Stimulated activated CD8-positive, alpha-beta memory T cell treated with anti-CD3 and anti-CD28 coated beads, Interleukin-4, amount 100 ng/mL, for 48 hours (primary cell): ENCODE results near the gene SLC25A52.
A peak's percentile ranks its signal among the peaks of the same experiment; 100 is the strongest.
"Not testable (repeated sequence)": the region's sequence is repeated elsewhere in the genome, so short reads cannot be mapped to it uniquely, and the experiment has no call there.

ENCODE experiments used
- DNase-seq: peaks from one replicate; pipeline ENCODE4 v3.0.0-alpha.2; 2020

Gene SLC25A52, protein sequence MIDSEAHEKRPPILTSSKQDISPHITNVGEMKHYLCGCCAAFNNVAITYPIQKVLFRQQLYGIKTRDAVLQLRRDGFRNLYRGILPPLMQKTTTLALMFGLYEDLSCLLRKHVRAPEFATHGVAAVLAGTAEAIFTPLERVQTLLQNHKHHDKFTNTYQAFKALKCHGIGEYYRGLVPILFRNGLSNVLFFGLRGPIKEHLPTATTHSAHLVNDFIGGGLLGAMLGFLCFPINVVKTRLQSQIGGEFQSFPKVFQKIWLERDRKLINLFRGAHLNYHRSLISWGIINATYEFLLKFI

DNA sequence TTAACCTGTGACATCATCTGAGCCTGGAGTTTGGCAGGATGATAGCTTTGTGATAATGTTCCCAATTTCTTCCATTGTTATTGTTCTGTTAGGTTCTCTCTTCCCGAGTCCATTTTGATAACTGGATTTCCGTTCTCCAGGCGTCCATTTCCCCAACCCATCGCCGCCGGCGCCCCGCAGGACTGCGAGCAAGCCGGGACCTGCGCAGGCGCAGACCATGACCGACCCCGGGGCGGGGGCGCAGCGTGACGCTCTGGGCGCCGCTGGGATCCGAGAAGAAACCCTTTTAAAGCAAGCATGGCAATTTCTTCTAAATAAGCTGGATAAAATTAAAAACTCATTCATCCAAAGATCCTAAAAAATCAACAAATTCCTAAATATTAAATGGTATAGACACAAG, at the start of gene SLC25A52:
SLC25A52 (minus strand) TSS at position 186 of the 400 bp plus-strand sequence. CDS start 219 bp downstream, outside the sequence.
- DNase-seq, result no peak

DNA sequence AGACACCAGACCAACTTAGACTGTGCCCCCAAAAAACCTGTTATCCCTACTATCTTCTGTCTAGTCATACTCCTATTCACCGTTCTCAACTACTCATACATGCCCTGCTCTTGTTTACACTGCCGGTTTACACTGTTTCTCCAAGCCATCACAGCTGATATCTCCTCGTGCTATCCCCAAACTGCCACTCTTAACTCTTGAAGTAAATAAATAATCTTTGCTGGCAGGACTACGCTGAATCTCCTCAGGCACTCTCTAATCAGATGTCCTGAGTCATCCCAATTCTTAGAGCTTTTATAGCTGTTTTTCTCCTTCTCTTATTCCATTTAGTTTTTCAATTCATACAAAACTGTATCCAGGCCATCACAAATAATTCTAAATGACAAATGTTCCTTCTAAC, 48.4 kb upstream of the SLC25A52 start:
- not testable (repeated sequence) for DNase-seq

DNA sequence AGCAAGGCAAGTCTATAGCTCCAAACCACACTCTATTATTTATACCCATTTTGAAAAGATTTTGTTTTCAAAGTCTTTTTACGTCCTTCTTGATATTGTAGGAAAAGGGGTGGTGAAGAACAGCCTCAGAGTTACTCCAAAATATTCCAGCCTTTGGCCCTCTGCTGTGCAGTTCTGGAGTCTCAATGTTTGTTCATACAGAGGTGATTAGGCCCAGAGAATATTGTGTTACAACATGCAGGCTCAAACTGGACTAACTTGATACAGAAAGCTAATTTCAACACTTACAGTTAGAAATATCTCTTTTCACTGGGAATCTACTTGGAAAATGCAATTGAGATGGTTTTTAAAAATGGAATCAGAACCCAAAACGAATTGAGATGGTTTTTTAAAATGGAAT, 40.4 kb upstream of the SLC25A52 start:
- no peak for DNase-seq

DNA sequence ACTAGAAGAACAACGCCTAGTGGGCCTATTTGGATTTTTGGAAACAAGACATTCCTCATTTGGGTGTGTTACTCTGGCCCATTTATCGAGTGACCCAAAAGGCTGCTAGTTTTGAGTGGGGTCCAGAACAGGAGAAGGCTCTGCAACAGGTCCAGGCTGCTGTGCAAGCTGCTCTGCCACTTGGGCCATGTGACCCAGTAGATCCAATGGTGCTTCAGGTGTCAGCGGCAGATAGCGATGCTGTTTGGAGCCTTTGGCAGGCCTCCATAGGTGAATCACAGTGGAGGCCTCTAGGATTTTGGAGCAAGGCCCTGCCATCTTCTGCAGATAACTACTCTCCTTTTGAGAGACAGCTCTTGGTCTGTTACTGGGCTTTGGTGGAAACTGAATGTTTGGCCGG, 38.6 kb upstream of the SLC25A52 start:
- not testable (repeated sequence) for DNase-seq

DNA sequence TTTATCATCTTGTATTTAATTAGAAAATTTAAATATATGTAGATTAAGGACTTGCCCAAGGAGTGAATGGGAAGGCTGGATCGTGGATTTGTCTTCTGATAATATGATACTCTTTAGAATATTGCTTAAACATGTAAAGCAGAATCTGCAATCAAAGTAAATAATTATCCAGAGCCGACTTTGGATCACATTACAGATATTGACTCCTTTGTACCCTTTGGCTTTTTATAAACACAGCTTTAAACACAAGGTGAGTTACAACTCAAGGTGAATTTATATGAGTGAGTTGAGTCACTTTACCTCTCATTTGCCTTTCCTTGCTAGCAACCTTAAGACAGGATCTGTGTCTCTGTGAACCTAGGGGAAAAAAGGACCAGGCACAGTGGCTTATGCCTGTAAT, 37.7 kb upstream of the SLC25A52 start:
- no peak for DNase-seq

DNA sequence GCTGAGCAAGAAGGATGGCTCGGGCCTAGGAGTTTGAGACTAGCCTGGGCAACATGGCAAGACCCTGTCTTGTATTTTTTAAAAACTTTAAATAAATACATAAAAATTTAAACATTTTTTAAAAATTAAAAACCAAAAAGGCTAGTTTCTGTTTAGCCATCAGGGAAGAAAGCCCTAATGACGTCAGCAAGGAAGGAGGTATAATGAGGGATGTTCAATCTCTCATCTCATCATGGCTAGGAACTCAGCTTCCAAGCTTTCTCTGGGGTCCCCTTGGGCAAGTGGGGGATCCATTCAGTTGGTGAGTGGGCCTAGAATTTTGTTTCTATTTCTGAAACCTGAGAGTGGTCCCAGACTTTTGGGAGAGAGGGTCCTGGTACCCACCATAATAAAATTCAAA, 35.1 kb upstream of the SLC25A52 start:
- no peak for DNase-seq

DNA sequence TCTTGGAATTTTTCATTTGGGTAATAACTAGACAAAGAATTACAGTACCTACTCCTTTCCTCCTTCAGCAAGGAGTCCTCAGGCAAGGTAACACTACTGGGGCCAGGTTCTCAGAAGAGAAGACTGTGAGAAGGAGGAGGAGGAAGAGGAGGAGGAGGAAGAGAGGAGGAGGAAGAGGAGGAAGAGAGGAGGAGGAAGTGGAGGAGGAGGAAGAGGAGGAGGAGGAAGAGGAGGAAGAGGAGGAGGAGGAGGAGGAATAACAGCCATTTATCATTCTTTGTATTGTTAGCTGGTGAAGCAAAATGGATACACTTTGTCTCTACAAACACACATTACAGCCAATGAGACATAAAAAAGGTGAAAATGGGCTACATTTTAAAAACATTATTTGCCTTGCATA, 32.9 kb upstream of the SLC25A52 start:
- DNase-seq, result no peak

DNA sequence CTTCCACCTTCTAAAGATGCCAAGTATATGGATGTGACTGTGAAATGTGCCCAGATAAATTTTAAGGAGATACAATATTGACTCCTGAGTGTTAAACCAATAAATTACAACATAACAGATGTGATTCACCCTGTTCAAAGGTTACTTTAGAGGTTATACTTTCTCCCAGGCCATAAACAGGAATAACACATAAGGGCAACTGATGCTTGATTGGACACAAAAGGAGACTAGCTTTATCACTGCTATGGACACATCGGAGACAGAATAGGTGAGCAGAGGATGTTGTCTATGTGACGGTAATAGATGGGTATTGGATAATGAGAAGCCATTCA, 31.9 kb upstream of the SLC25A52 start:
- DNase-seq, result no peak

DNA sequence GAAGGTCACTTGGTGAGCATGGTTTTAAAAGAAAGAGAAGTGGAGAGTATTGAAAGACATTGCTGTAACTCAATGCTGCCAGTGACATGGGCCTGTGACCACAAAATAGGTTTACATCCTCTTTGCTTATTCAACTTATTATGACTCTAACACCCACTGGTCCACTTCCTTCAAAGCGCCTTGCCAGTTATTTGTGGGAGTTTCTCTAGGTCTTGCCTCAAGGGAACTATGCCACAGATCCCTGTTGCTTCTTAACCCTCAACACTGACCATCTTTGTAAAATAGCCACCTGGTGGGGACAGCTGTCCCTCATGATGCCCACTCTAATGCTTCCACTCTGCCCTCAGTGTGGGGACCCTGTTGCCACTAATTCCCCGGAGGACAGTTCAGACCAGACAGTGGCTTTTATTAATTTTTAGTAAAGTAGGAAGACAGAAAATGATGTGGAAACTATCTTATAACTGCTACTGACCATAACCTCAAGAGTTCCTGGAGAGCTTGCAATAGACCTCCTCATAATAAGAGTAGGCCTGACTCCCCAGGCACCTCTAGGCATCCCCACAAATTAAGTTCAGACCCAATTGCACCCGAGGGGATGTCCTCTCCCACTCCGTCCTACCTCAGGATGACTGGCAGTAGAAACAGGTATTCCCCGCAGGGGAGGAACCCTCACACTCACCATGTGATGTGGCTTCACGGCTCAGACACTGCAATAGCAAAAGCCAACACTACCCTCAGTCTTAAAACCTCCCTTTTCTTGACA, 31.3 kb upstream of the SLC25A52 start:
- no peak for DNase-seq

DNA sequence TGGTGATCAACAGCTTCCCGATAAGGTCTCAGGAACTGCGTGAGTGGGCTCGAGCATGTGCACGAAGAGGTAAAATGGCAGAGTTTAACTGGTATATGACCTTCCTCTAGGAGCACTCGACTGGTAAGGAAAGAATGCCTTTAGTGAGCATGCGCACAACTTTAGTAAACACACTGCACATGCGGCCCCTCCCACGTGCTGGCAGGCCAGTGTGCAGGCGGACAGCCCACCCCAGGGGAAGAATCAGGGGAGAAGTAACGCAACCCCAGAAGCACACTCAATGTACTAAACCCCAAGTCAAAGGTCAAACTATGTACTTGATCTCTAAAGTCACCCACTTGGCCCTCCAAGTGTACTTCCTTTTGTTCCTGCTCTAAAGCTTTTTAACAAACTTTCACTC, 28.7 kb upstream of the SLC25A52 start:
- no peak for DNase-seq

DNA sequence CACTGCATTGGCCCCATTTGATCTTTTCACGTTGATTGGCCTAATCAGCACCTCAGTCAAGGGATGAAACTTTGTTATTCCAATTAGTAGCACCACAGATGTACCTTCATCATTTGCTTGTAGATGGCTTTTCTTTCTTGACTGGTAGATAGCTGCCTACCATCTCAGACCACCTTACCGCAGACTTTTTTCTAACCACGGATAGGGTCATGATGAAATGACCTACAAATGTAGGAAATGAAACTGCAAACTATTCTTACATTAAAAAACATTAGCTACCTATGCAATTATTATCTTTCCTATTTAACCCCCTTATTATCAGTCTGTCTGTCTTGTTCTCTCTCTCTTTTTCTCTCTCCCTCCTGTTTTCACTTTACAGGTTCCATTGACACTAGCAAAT, 22.4 kb upstream of the SLC25A52 start:
- DNase-seq, result no peak

DNA sequence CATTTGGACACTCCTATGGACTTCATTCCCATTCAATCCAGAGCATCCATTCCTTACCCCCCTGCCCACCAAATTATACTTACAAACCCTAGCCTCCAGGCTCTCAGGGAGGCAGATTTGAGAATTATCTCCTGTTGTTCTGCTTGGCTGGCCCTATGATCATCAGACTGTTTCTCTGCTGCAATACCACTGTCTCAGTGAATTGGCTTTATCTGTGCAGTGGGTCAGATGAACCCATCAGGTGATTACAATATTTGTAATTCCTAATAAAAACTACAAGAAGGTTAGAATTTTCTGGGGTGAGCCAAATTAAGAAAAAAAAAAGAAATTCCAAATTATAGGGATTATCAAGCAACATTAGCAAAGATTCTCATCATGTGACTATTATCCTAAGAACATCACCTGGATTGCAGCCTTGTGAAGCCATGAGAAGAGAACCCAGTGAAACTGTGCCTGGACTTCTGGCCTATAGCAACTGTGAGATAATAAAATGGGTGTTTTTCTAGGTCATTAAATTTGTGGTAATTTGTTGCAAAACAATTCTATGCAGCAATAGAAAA, 17.8 kb upstream of the SLC25A52 start:
- DNase-seq, result no peak

DNA sequence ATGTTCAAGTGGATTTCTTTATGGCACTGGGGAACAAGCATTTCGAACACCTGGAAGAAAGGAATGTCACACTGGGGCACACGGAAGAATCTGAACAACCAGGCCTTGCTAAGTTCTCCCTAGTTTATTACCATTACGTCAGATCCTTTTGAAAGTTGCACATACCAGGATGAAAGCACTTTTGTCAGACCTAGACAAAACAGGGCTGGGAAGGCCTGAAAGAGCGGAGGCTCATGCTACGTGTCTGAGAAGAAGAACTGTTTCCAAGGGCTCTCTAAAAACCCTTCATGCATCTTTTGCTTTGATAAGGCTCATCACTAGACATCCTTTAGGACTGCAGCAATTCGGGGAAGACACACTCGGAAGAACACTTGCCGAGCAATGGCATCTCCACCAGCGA, 15.4 kb upstream of the SLC25A52 start:
- DNase-seq, result no peak

DNA sequence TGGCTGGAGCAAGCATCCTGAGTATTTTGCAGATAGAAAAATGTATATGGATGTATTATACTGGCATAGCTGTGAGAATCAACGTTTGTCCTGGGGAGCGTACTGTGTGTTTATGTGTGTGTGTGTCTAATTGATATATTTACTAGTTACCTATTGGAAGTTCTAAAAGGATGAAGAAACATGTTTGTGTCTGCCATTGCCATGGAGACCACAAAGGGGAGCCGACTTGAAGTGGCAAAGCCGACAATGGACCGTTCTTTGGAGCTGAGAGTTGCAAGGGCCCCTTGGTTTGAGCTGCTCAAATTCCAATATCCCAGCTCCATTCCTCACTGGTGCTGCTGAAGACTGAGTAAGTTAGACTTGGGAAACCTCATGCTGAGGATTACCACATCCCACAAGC, 14.3 kb upstream of the SLC25A52 start:
- DNase-seq, result no peak

DNA sequence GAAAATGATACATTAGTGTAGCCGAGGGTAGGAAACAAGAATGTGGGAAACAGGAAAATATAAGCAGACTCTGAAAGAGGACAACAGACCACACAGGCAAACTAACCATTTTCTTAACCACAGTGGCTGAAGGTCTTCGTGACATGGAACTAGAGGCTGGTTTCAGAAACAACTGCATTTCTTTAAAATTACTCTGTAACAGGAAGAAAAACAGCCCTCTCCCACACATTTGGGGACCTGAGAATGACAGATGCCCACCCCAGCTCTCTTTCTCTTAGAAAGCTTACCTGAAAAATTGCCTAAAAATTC, 13.8 kb upstream of the SLC25A52 start:
- DNase-seq, result no peak

DNA sequence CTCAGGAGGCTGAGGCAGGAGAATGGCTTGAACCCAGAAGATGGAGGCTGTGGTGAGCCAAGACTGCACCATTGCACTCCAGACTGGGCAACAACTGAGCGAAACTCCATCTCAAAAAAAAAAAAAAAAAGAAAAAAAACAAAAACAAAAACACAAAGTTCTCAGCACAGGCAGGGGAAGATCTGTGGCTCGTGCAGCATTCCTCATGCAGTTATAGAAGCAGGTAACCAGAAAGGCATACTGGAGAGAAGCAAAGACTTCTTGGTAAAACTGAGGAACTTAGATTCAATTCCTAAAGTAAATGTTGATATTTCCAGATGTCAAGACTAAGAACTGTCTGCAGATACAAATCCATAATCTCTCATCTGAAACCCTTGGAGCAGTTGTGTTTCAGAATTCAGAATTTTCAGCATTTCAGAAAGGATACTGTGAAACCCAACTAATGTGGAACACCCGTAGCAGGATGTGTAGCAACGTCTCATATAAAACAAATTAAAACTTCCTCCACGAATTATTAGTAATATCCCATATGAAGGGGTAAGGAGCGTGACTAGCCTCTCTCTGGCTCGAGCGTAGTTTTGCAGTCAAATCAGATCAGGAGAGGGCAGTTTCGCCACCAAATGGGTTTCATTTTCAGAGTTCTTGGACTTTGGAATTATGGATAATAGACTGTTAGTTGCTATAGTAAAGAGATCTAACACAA, 13.2 kb upstream of the SLC25A52 start:
- DNase-seq, result no peak

DNA sequence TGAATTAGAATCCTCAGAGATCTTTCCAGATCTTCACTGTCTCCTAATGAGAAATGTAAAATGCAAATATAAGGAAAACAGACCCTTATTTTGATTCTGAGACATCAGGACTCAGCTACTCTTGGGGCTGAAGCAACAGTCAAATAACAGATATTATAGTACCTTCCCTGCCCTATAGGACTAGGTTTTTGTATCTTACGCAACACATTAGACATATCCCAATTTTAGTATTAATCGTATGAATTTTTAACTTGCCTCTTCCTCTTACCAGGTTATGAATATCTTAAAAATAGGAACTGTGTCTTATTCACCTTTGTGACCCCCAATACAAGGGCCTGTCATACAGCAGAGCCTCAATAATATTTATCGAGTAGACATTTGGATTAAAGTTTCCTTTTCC, 12.0 kb upstream of the SLC25A52 start:
- no peak for DNase-seq

DNA sequence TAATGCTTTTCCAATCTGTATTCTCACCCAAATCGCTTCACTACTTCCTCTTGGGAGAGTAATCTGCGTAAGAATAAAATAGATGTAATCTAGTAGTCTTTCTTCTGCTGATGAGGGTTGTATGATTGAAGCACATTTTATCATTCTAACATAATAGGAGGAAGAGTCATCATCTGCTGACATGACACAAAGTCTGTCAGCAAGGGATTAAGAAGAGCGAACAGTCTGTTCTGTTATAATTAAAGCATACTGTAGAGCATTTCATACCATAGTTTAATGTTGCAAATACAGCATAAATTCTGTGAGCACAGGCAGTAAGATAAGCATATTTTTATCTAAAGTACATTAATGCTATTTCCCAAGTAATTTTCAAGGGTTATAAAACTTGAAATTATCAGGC, 10.4 kb downstream of the SLC25A52 start:
- DNase-seq, result no peak

DNA sequence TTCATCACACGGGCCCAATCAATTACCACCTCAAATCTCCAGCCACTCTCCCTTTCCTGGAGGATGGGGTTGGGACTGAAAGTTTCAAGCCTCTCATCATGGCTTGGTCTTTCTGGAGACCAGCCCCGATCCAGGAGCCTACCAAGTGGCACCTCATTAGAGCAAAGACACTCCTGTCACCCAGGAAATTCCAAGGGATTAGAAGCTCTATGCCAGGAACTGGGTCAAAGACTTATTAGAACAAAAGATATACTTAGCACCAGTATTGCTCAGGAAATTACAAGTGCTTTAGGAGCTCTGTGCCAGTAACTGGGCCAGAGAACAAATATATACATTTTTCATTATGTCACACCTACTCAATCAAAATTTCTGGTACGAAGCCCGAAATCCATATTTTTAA, 14.3 kb downstream of the SLC25A52 start:
- no peak for DNase-seq

DNA sequence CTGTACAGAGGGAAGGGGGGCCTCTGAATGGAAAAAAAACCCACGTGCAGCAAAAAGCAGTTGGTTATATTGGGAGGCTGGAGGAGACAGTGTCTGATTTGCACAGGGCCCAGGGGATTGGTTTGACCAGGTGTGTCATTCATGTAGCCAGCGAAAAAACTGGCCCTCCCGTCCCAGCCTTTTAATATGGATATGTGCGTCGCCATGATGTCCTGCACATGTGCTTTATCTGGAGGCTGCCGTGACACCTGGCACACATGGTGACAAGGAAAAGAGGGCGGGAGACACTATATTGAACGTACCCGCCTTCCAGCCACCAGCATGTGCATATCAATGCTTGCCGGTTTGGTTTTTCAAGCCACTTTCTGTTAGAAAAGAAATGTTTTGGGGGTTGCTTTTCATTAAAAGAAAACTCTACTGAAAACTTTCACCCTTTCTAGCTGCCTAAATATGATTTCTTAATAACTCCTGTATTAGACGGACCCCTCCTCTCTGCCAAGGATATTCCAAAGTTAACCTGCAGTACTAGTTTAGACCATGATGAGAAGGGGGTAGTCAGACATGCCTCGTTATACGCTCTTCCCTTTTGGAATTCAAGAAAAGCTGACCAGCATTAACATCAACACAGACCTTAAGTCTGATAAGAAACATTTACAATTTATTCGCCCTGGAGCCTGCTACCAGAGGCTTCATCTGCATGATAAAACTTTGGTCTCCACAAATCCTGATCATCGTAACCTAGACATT, 16.2 kb downstream of the SLC25A52 start:
- no peak for DNase-seq

DNA sequence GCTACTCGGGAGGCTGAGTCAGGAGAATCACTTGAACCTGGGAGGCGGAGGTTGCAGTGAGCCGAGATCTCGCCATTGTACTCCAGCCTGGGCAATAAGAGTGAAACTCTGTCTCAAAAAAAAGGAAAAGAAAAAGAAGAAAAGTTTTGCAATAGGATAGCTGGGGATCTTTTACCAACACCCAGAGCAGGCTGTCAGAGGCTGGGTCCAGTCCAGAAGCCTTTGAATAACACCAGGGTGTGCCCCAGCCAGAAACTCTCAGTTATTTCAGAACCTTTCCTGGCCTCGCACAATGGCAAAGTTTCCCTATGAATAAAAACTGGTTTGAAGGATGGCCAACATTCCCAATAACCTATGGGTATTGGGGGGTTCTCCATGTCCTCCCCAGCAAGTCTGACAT, 17.1 kb downstream of the SLC25A52 start:
- DNase-seq, result not testable (repeated sequence)

DNA sequence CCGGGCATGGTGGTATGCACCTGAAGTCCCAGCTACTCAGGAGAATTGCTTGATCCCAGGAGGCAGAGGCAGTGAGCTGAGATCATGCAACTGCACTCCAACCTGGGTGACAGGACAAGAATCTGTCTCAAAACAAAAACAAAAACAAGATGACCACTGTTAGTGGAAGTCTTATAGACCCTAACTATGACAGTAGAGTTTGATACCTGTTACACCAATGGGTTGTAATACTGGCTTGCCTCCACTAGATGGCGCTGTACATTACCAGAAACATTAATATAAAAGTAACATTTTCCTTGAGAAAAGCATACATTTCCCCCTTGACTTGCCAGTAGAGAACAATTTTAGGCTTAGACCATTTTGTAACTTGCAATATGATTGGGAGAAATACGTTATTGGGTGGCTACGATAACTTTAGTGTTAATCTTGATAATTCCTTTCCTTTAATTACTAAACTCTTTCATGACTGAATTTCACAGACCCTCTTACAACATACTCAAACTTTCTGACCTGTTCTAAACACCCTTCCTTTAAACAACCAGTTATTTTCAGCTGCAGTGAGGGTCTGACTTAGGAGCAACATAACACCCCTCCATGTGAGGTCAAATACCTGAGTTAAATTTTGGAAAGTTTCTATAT, 19.5 kb downstream of the SLC25A52 start:
- DNase-seq, result peak; percentile 75

DNA sequence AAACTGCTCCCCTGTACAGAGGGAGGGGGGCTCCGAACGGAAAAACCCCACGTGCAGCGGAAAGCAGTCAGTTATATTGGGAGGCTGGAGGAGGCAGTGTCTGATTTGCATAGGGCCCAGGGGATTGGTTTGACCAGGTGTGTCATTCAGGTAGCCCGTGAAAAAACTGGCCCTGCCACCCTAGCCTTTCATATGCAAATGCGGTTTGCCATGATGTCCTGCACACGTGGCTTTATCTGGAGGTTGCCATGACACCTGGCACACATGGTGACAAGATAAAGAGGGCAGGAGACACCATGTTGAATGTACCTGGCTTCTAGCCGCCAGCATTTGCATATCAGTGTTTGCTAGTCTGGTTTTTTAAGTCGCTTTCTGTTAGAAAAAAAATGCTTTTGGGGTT, 20.5 kb downstream of the SLC25A52 start:
- no peak for DNase-seq
